H9 (cell line): ENCODE measurements around the gene PHOSPHO2. TPM values are rescaled to one million over a fixed set of nuclear protein-coding genes. Genes with fewer than 3 reads are reported as not detected.

ENCODE experiments used
- DNase-seq: peaks from one replicate; pipeline ENCODE4 v3.0.0-alpha.2; 2017
- H2AFZ ChIP-seq: one replicate; pipeline ENCODE4 v1.6.1; 2013; ENCODE audit warnings: mild to moderate bottlenecking, low read length, control low read depth, moderate library complexity
- H2AK5ac ChIP-seq: 2 replicates; pipeline ENCODE4 v1.6.1; 2013; ENCODE audit warnings: low read length, control low read depth, mixed read lengths; ENCODE audit not compliant: insufficient read length
- H2BK120ac ChIP-seq: one replicate; pipeline ENCODE4 v1.6.1; 2013; ENCODE audit warnings: low read depth, mild to moderate bottlenecking, low read length, control low read depth, inconsistent platforms; ENCODE audit not compliant: poor library complexity, severe bottlenecking
- H2BK12ac ChIP-seq: 2 replicates; pipeline ENCODE4 v1.6.1; 2013; ENCODE audit warnings: low read length, control low read depth, mixed read lengths, low read depth; ENCODE audit not compliant: insufficient read length
- H2BK15ac ChIP-seq: 2 replicates; pipeline ENCODE4 v1.6.1; 2013; ENCODE audit warnings: low read depth, low read length, control low read depth
- H2BK20ac ChIP-seq: one replicate; pipeline ENCODE4 v1.6.1; 2013; ENCODE audit warnings: low read depth, mild to moderate bottlenecking, low read length, control low read depth, inconsistent platforms; ENCODE audit not compliant: poor library complexity, severe bottlenecking
- H2BK5ac ChIP-seq: 2 replicates; pipeline ENCODE4 v1.6.1; 2013; ENCODE audit warnings: low read length, control low read depth, mixed read lengths; ENCODE audit not compliant: insufficient read length
- H3K14ac ChIP-seq: 2 replicates; pipeline ENCODE4 v1.6.1; 2013; ENCODE audit warnings: low read length, control low read depth; ENCODE audit not compliant: insufficient read depth
- H3K18ac ChIP-seq: 2 replicates; pipeline ENCODE4 v1.6.1; 2013; ENCODE audit warnings: low read depth, mild to moderate bottlenecking, mixed read lengths, low read length, control low read depth; ENCODE audit not compliant: insufficient read length
- H3K23ac ChIP-seq: 2 replicates; pipeline ENCODE4 v1.6.1; 2013; ENCODE audit warnings: low read length, control low read depth, mixed read lengths, low read depth; ENCODE audit not compliant: insufficient read length
- H3K23me2 ChIP-seq: 2 replicates; pipeline ENCODE4 v1.6.1; 2013; ENCODE audit warnings: low read depth, mild to moderate bottlenecking, mixed read lengths, low read length, control low read depth; ENCODE audit not compliant: insufficient read length, poor library complexity, severe bottlenecking
- H3K27ac ChIP-seq: 2 replicates; pipeline ENCODE4 v1.5.1; 2013; ENCODE audit warnings: low read length, control low read depth, mixed read lengths, low read depth; ENCODE audit not compliant: insufficient read length
- H3K27me3 ChIP-seq: 2 replicates; pipeline ENCODE4 v1.6.1; 2013; ENCODE audit warnings: low read length, control low read depth, inconsistent platforms; ENCODE audit not compliant: insufficient read depth
- H3K4ac ChIP-seq: 2 replicates; pipeline ENCODE4 v1.6.1; 2013; ENCODE audit warnings: low read depth, mild to moderate bottlenecking, control low read depth, inconsistent platforms, low read length, moderate library complexity
- H3K4me1 ChIP-seq: 2 replicates; pipeline ENCODE4 v1.6.1; 2013; ENCODE audit warnings: low read length, control low read depth, inconsistent platforms; ENCODE audit not compliant: insufficient read depth
- H3K4me2 ChIP-seq: 2 replicates; pipeline ENCODE4 v1.6.1; 2013; ENCODE audit warnings: low read length, control low read depth, mixed read lengths; ENCODE audit not compliant: insufficient read length, insufficient read depth
- H3K56ac ChIP-seq: 2 replicates; pipeline ENCODE4 v1.6.1; 2013; ENCODE audit warnings: low read depth, mild to moderate bottlenecking, mixed read lengths, low read length, control low read depth; ENCODE audit not compliant: insufficient read length
- H3K79me1 ChIP-seq: 2 replicates; pipeline ENCODE4 v1.6.1; 2013; ENCODE audit warnings: low read depth, mild to moderate bottlenecking, moderate library complexity, low read length, control low read depth, inconsistent platforms; ENCODE audit not compliant: insufficient read depth, poor library complexity, severe bottlenecking
- H3K79me2 ChIP-seq: 2 replicates; pipeline ENCODE4 v1.6.1; 2013; ENCODE audit warnings: low read length, control low read depth, inconsistent platforms; ENCODE audit not compliant: insufficient read depth
- H3K9ac ChIP-seq: 2 replicates; pipeline ENCODE4 v1.6.1; 2013; ENCODE audit warnings: low read length, control low read depth, mixed read lengths; ENCODE audit not compliant: insufficient read length; ENCODE audit errors: extremely low read depth
- H3K9me3 ChIP-seq: one replicate; pipeline ENCODE4 v1.6.1; 2013; ENCODE audit warnings: low read depth, low read length, inconsistent platforms; ENCODE audit not compliant: control insufficient read depth
- H3T11ph ChIP-seq: one replicate; pipeline ENCODE4 v1.6.1; 2013; ENCODE audit warnings: mild to moderate bottlenecking, low read length, control low read depth, inconsistent platforms
- H4K20me1 ChIP-seq: one replicate; pipeline ENCODE4 v1.6.1; 2013; ENCODE audit not compliant: control insufficient read depth, insufficient read length, insufficient read depth
- H4K5ac ChIP-seq: 2 replicates; pipeline ENCODE4 v1.6.1; 2013; ENCODE audit warnings: low read depth, mild to moderate bottlenecking, mixed read lengths, low read length, control low read depth; ENCODE audit not compliant: insufficient read length
- H4K8ac ChIP-seq: replicated peaks from 2 replicates; pipeline ENCODE4 v1.6.1; 2013; ENCODE audit warnings: low read length, control low read depth, mixed read lengths, low read depth; ENCODE audit not compliant: insufficient read length
- H4K91ac ChIP-seq: 2 replicates; pipeline ENCODE4 v1.6.1; 2013; ENCODE audit warnings: low read depth, mild to moderate bottlenecking, moderate library complexity, mixed read lengths, low read length, control low read depth; ENCODE audit not compliant: insufficient read length
- H3K27ac Mint-ChIP-seq, 3 experiments: 2 replicates in 2 of 3; 3 replicates in 1 of 3; pipeline ENCODE4 v1.8.0; 2020 to 2021; ENCODE audit warnings: mixed read lengths in 3 of 3, mild to moderate bottlenecking in 1 of 3, moderate library complexity in 1 of 3
- H3K27me3 Mint-ChIP-seq: 2 replicates; pipeline ENCODE4 v1.8.0; 2021; ENCODE audit warnings: low read depth, mild to moderate bottlenecking, moderate library complexity, mixed read lengths
- H3K36me3 Mint-ChIP-seq, 3 experiments: 2 replicates in 2 of 3; 3 replicates in 1 of 3; pipeline ENCODE4 v1.8.0; 2020 to 2021; ENCODE audit warnings: low read depth in 3 of 3, mixed read lengths in 3 of 3; ENCODE audit not compliant: insufficient read depth in 1 of 3
- H3K4me1 Mint-ChIP-seq, 2 experiments: 2 replicates each; pipeline ENCODE4 v1.8.0; 2020; ENCODE audit warnings: mixed read lengths in 2 of 2
- H3K4me3 Mint-ChIP-seq, 2 experiments: 2 replicates in 1 of 2; 3 replicates in 1 of 2; pipeline ENCODE4 v1.8.0; 2020 to 2021; ENCODE audit warnings: mild to moderate bottlenecking in 2 of 2, mixed read lengths in 2 of 2, moderate library complexity in 1 of 2
- H3K9me3 Mint-ChIP-seq, 2 experiments: 2 replicates in 1 of 2; 3 replicates in 1 of 2; pipeline ENCODE4 v1.8.0; 2020; ENCODE audit warnings: mild to moderate bottlenecking in 2 of 2, mixed read lengths in 2 of 2, moderate library complexity in 1 of 2
- CTCF ChIP-seq: fragments of 200-600 bp; sonication (generic); conservative IDR thresholded peaks from 3 replicates; pipeline ENCODE4 v1.8.0; 2021; ENCODE audit warnings: antibody characterized with exemption, mild to moderate bottlenecking
- WGBS: extraction: QIAGEN DNeasy Blood & Tissue Kit; methylation state at CpG from one replicate; pipeline ENCODE4 v1.1.7; 2013; ENCODE audit warnings: missing lambda C conversion rate, low lambda C conversion rate, mixed read lengths; ENCODE audit not compliant: insufficient read length; ENCODE audit errors: extremely low coverage; 5-methylcytosine and 5-hydroxymethylcytosine counted together
- total RNA-seq: library from RNA; stranded (reverse); gene quantifications from 2 replicates; pipeline ENCODE4 v1.2.1, GENCODE V29; 2021

The PHOSPHO2 gene
- total RNA-seq, 1 experiment from 2014 or later = 7.2 TPM

GRCh38 chr2:169712791-169713227 is 18.5 kb downstream of the PHOSPHO2 start:
- Histone ChIP-seq H2BK5ac (no peak overlapping the region), H2BK15ac (no peak overlapping the region), H3K9ac (no peak overlapping the region), H3K79me1 (no peaks in the 10 kb centered on the region), H3K27me3 (no peaks in the 10 kb centered on the region), H3K23ac (no peak overlapping the region), H2AK5ac (no peak overlapping the region), H3K18ac (no peak overlapping the region), H3K23me2 (no peaks in the 10 kb centered on the region), H3K4me1 (no peaks in the 10 kb centered on the region), H3K14ac (no peak overlapping the region), H2BK12ac (no peak overlapping the region), H3K56ac (no peak overlapping the region), H3K79me2 (no peaks in the 10 kb centered on the region), H4K91ac (no peak overlapping the region), H4K8ac (no peak overlapping the region), H4K5ac (no peak overlapping the region), H4K20me1 (no peaks in the 10 kb centered on the region), H3K4ac (no peak overlapping the region), H2AFZ (no peak overlapping the region), H3K4me2 (no peak overlapping the region), H2BK120ac (no peak overlapping the region), H3K27ac (no peak overlapping the region), H3K9me3 (no peaks in the 10 kb centered on the region), H3T11ph (no peak overlapping the region), H2BK20ac (no peak overlapping the region)
- H3K9me3 Mint-ChIP-seq = peaks cover 8% of the 10 kb centered on the region in 2 experiments
- no peak overlapping the region for H3K27ac Mint-ChIP-seq
- no peak for TF ChIP-seq CTCF
- WGBS = no CpG with 5 or more reads among the region's 9 CpGs
- peaks cover 0 to 8% of the 10 kb centered on the region in 2 experiments; a peak in 2 of 4 replicates for H3K4me1 Mint-ChIP-seq
- H3K36me3 Mint-ChIP-seq = peaks cover 9 to 17% (median 14%) of the 10 kb centered on the region in 3 experiments; a peak in 6 of 7 replicates
- no peak for DNase-seq
- H3K4me3 Mint-ChIP-seq = no peak overlapping the region
- no peaks in the 10 kb centered on the region for H3K27me3 Mint-ChIP-seq
